ENCODE data around the gene CENPP. TPM values are rescaled to one million over a fixed set of nuclear protein-coding genes. Genes with fewer than 3 reads are reported as not detected.

CENPP gene
- total RNA-seq, 1 donor from 2014 or later, result 5.7 TPM

DNA sequence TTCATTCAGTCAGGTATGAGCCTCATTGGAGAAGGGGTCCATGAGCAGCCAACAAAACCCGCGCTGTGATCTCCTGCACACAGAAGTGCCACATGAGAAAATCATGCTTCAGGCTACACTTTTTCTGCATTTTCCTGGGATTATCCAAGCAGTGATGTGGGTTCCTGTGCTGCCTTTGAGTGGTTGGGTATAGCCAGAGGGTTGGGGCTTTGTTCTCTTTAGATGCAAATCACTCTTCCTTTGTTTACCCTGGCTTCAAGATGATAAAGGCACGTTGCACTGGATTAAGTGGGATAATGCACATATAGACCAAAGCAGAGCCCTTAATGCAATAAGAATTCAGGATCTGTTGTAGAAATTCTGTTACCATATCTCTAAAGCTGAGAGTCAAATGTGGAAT is 191.3 kb downstream of the CENPP start:
- Mint-ChIP-seq H3K4me1 (ENCODE audit: low read depth, unreplicated experiment) (peaks cover 13% of the 10 kb centered on the region), H3K27me3 (ENCODE audit: unreplicated experiment) (peaks cover 4% of the 10 kb centered on the region), H3K9me3 (ENCODE audit: unreplicated experiment) (peaks cover 5% of the 10 kb centered on the region), H3K36me3 (ENCODE audit: unreplicated experiment) (no peaks in the 10 kb centered on the region), H3K4me3 (ENCODE audit: unreplicated experiment) (no peak overlapping the region), H3K27ac (ENCODE audit: unreplicated experiment) (no peak overlapping the region)
- no peak for DNase-seq
- TF ChIP-seq, protein P1, sequence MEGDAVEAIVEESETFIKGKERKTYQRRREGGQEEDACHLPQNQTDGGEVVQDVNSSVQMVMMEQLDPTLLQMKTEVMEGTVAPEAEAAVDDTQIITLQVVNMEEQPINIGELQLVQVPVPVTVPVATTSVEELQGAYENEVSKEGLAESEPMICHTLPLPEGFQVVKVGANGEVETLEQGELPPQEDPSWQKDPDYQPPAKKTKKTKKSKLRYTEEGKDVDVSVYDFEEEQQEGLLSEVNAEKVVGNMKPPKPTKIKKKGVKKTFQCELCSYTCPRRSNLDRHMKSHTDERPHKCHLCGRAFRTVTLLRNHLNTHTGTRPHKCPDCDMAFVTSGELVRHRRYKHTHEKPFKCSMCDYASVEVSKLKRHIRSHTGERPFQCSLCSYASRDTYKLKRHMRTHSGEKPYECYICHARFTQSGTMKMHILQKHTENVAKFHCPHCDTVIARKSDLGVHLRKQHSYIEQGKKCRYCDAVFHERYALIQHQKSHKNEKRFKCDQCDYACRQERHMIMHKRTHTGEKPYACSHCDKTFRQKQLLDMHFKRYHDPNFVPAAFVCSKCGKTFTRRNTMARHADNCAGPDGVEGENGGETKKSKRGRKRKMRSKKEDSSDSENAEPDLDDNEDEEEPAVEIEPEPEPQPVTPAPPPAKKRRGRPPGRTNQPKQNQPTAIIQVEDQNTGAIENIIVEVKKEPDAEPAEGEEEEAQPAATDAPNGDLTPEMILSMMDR (IDR thresholded peaks at IDR 0.05; ENCODE audit: partially characterized antibody, unreplicated experiment), result no peak

DNA sequence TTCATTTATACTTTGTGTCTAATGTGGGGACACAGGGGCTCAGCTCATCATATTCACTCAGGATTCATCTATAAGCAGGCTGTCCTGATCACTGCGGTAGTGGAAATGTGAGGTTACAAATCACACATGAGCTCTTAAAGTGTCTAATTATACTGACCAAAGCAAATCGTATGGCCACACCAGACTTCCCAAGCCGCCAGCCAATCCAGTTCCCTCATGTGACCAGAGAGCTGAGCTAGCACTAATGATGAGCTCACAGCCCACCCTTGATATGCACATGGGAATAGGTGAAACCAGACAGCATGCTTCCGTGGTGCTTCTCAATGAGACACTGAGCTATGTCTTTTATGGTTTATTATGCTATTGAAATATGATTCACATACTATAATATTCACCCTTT is 192.4 kb downstream of the CENPP start:
- Mint-ChIP-seq H3K4me1 (ENCODE audit: low read depth, unreplicated experiment) (peaks cover 3% of the 10 kb centered on the region), H3K27me3 (ENCODE audit: unreplicated experiment) (no peaks in the 10 kb centered on the region), H3K27ac (ENCODE audit: unreplicated experiment) (no peak overlapping the region), H3K4me3 (ENCODE audit: unreplicated experiment) (no peak overlapping the region), H3K9me3 (ENCODE audit: unreplicated experiment) (peaks cover 1% of the 10 kb centered on the region), H3K36me3 (ENCODE audit: unreplicated experiment) (no peaks in the 10 kb centered on the region)
- TF ChIP-seq, protein P1 (IDR thresholded peaks at IDR 0.05; ENCODE audit: partially characterized antibody, unreplicated experiment), result no peak
- DNase-seq, result no peak

DNA sequence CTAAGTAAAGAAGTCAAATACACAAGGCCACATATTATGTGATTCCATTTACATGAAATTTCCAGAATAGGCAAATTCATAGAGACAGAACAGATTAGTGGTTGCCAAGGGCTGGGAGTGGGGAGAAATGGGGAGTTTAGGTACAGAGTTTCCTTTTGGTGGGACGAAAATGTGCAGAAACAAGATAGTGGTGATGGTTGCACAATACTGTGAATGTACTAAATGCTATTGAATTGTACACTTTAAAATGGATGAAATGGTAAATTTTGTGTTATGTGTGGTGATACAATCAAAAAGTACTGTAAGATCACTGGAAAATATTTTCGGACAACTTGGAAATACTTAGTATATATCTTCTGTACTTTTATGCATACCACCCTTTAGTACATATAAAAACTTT is 195.1 kb downstream of the CENPP start:
- Mint-ChIP-seq H3K36me3 (ENCODE audit: unreplicated experiment) (no peaks in the 10 kb centered on the region), H3K4me3 (ENCODE audit: unreplicated experiment) (no peak overlapping the region), H3K27me3 (ENCODE audit: unreplicated experiment) (no peaks in the 10 kb centered on the region), H3K4me1 (ENCODE audit: low read depth, unreplicated experiment) (no peaks in the 10 kb centered on the region), H3K27ac (ENCODE audit: unreplicated experiment) (no peak overlapping the region), H3K9me3 (ENCODE audit: unreplicated experiment) (no peaks in the 10 kb centered on the region)
- TF ChIP-seq, protein P1 (IDR thresholded peaks at IDR 0.05; ENCODE audit: partially characterized antibody, unreplicated experiment), result no peak
- no peak for DNase-seq

DNA sequence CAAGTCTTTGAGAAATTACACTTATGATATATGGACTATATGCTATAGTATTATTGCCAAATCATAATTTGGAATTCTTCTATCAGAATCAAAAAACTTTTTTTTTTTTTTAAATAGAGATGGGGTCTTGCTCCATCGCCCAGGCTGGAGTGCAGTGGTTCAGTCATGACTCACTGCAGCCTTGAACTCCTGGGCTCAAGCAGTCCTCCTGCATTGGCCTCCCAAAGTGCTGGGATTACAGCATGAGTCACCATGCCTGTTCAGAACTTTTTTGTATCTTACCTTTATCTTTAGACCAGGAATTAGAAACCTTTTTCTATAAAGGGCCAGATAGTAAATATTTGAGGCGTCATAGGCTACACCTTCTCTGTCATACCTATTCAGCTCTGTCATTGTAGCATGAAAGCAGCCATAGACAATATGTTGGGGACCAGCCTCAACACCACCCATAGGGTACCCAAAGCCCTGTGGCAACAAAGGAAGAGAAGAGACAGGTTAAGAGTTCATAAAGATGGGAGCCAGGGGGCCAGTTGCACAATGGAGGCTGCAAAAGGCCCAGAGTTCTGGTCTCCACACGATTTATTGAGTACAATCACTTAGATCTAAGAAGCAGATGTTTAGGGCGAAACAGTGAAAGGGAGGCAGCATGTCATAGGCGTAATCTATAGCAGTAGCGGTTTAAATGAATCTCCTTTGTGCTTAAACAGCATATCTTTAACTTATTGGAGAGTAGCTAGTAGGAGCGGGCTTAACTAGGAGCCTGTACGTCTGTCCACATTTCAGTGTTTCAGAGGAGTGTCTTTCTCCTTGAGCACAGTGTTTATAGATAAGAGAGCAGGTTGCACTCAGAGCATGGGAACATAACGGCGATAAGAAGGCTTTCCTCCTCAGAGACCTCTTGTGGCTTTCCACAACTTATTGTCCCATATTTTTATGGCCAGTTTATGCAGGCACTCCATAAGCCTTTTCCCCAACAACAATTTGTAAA is 197.5 kb downstream of the CENPP start:
- no peak for DNase-seq
- H3K36me3 Mint-ChIP-seq (ENCODE audit: unreplicated experiment), result no peaks in the 10 kb centered on the region
- peaks cover 3% of the 10 kb centered on the region for H3K9me3 Mint-ChIP-seq (ENCODE audit: unreplicated experiment)
- no peaks in the 10 kb centered on the region for H3K27me3 Mint-ChIP-seq (ENCODE audit: unreplicated experiment)
- H3K27ac Mint-ChIP-seq (ENCODE audit: unreplicated experiment), result no peak overlapping the region
- no peak overlapping the region for H3K4me3 Mint-ChIP-seq (ENCODE audit: unreplicated experiment)
- H3K4me1 Mint-ChIP-seq (ENCODE audit: low read depth, unreplicated experiment), result peaks cover 4% of the 10 kb centered on the region
- TF ChIP-seq, protein P1 (IDR thresholded peaks at IDR 0.05; ENCODE audit: partially characterized antibody, unreplicated experiment), result no peak

DNA sequence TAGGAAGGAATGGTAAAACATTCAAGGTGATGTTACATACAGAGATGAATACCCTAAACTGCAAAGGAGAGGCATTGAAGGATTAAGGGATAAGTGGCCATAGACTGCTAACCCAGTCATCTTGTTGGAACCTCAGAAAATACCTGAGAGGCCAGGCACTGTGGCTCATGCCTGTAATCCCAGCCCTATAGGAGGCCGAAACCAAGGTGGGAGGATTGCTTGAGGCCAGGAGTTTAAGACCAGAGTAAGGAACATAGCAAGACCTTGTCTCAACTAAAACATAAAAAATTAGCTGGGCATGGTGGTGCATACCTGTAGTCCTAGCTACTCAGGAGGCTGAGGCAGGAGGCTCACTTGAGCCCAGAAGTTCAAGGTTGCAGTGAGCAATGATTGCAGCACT is 199.1 kb downstream of the CENPP start:
- H3K36me3 Mint-ChIP-seq (ENCODE audit: unreplicated experiment), result no peaks in the 10 kb centered on the region
- no peaks in the 10 kb centered on the region for H3K27me3 Mint-ChIP-seq (ENCODE audit: unreplicated experiment)
- TF ChIP-seq, protein P1 (IDR thresholded peaks at IDR 0.05; ENCODE audit: partially characterized antibody, unreplicated experiment), result no peak
- H3K9me3 Mint-ChIP-seq (ENCODE audit: unreplicated experiment), result peaks cover 3% of the 10 kb centered on the region
- H3K27ac Mint-ChIP-seq (ENCODE audit: unreplicated experiment), result no peak overlapping the region
- no peak overlapping the region for H3K4me3 Mint-ChIP-seq (ENCODE audit: unreplicated experiment)
- no peak for DNase-seq
- peaks cover 5% of the 10 kb centered on the region for H3K4me1 Mint-ChIP-seq (ENCODE audit: low read depth, unreplicated experiment)
